SK-N-SH (cell line): Measurements from ENCODE around the gene PARN. TPM values are rescaled to one million over a fixed set of nuclear protein-coding genes. Genes with fewer than 3 reads are reported as not detected.

Experiments used
- CTCF ChIA-PET: fragments of 300-600, 350-600 bp; formaldehyde crosslinking; extraction: SDS; loops from one replicate; lab custom pipeline; 2021; lab: Yijun Ruan, JAX
- POLR2A ChIA-PET: fragments of 350-600 bp; sonication (Branson Sonifier 250); formaldehyde crosslinking; extraction: SDS; loops from one replicate; lab custom pipeline; 2020; ENCODE audit warnings: antibody characterized with exemption, inconsistent platforms; lab: Yijun Ruan, JAX
- DNase-seq: peaks from one replicate; pipeline ENCODE4 v3.0.0; 2012
- H2AFZ ChIP-seq: fragments of 200-600 bp; sonication (generic); 2 replicates; pipeline ENCODE4 v1.8.1; 2016; ENCODE audit warnings: antibody characterized with exemption, mild to moderate bottlenecking, low read depth
- H3F3A ChIP-seq: fragments of 200-600 bp; sonication (generic); replicated peaks from 2 replicates; pipeline ENCODE3; 2016; ENCODE audit warnings: antibody characterized with exemption, mild to moderate bottlenecking; ENCODE audit not compliant: insufficient read depth
- H3K27ac ChIP-seq, 2 experiments: fragments of 200-500 bp in 1 of 2; fragments of 200-600 bp in 1 of 2; sonication (Bioruptor generic) in 1 of 2; sonication (generic), shearing (Covaris generic) in 1 of 2; 2 replicates each; pipeline versions ENCODE4 v1.5.1 to v1.6.1; 2014 to 2016; ENCODE audit warnings: low read depth in 2 of 2, inconsistent platforms in 1 of 2, low read length in 1 of 2, mild to moderate bottlenecking in 1 of 2, mixed read lengths in 1 of 2
- H3K27me3 ChIP-seq: fragments of 200-600 bp; sonication (generic), shearing (Covaris generic); 2 replicates; pipeline ENCODE4 v1.6.1; 2016; ENCODE audit warnings: mixed run types; ENCODE audit not compliant: insufficient read depth
- H3K36me3 ChIP-seq, 2 experiments: fragments of 200-500 bp in 1 of 2; fragments of 200-600 bp in 1 of 2; sonication (Bioruptor generic) in 1 of 2; sonication (generic) in 1 of 2; replicated peaks in 1 of 2; 2 replicates each; pipeline versions ENCODE3 to v1.5.1; 2014 to 2016; ENCODE audit warnings: low read length in 1 of 2, mild to moderate bottlenecking in 1 of 2; ENCODE audit not compliant: insufficient read depth in 2 of 2, control insufficient read depth in 1 of 2
- H3K4me1 ChIP-seq, 2 experiments: fragments of 200-500 bp in 1 of 2; fragments of 200-600 bp in 1 of 2; sonication (Bioruptor generic) in 1 of 2; sonication (generic), shearing (Covaris generic) in 1 of 2; 2 replicates each; pipeline versions ENCODE4 v1.5.1 to v1.6.1; 2014 to 2016; ENCODE audit warnings: low read depth in 1 of 2, low read length in 1 of 2, mixed run types in 1 of 2; ENCODE audit not compliant: insufficient read depth in 2 of 2, control insufficient read depth in 1 of 2
- H3K4me2 ChIP-seq: fragments of 200-600 bp; sonication (generic), shearing (Covaris generic); 2 replicates; pipeline ENCODE4 v1.6.1; 2017; ENCODE audit warnings: mixed run types
- H3K4me3 ChIP-seq, 2 experiments: fragments of 200-500 bp in 1 of 2; fragments of 200-600 bp in 1 of 2; sonication (Bioruptor generic) in 1 of 2; sonication (generic), shearing (Covaris generic) in 1 of 2; 2 replicates each; pipeline versions ENCODE4 v1.5.1 to v1.8.1; 2014 to 2016; ENCODE audit warnings: low read depth in 2 of 2, inconsistent platforms in 1 of 2, low read length in 1 of 2, mild to moderate bottlenecking in 1 of 2, mixed read lengths in 1 of 2, moderate library complexity in 1 of 2
- H3K79me2 ChIP-seq: fragments of 200-600 bp; sonication (generic); 2 replicates; pipeline ENCODE4 v1.8.1; 2017; ENCODE audit warnings: mild to moderate bottlenecking; ENCODE audit not compliant: insufficient read depth
- H3K9ac ChIP-seq: fragments of 200-600 bp; sonication (generic); 2 replicates; pipeline ENCODE4 v1.6.1; 2017; ENCODE audit warnings: mixed run types
- H3K9me2 ChIP-seq: fragments of 200-600 bp; sonication (generic); 2 replicates; pipeline ENCODE4 v1.6.1; 2017; ENCODE audit warnings: mixed run types
- H3K9me3 ChIP-seq: fragments of 200-600 bp; sonication (generic); 2 replicates; pipeline ENCODE4 v1.6.1; 2017; ENCODE audit warnings: mixed run types, mild to moderate bottlenecking, moderate library complexity
- H4K20me1 ChIP-seq: fragments of 200-600 bp; sonication (generic); 2 replicates; pipeline ENCODE4 v1.6.1; 2017; ENCODE audit warnings: mild to moderate bottlenecking, mixed run types; ENCODE audit not compliant: insufficient read depth
- CTCF ChIP-seq: fragments of 200-600 bp; sonication (generic); IDR thresholded peaks from 2 replicates; pipeline ENCODE4 v1.6.1; 2017; ENCODE audit warnings: antibody characterized with exemption, mild to moderate bottlenecking, moderate library complexity
- EP300 ChIP-seq, 2 experiments: IDR thresholded peaks; 2 replicates each; pipeline versions ENCODE4 v1.4.0 to v1.6.1; 2012; ENCODE audit warnings: borderline replicate concordance in 1 of 2, low read depth in 1 of 2, low read length in 1 of 2
- FOSL2 ChIP-seq: IDR thresholded peaks from 2 replicates; pipeline ENCODE4 v1.4.0; 2012; ENCODE audit warnings: low read depth, mild to moderate bottlenecking, moderate library complexity, borderline replicate concordance
- GABPA ChIP-seq: IDR thresholded peaks from 2 replicates; pipeline ENCODE4 v1.4.0; 2012; ENCODE audit warnings: low read depth, mild to moderate bottlenecking
- IRF3 ChIP-seq: fragments of 150-350 bp; IDR thresholded peaks from 2 replicates; pipeline ENCODE4 v1.6.1; 2016; ENCODE audit warnings: mild to moderate bottlenecking, low read depth, low read length
- JUND ChIP-seq: IDR thresholded peaks from 2 replicates; pipeline ENCODE4 v1.4.0; 2012
- RAD21 ChIP-seq: IDR thresholded peaks from 2 replicates; pipeline ENCODE4 v1.6.1; 2012; ENCODE audit warnings: mild to moderate bottlenecking, low read length
- TAF1 ChIP-seq: IDR thresholded peaks from 2 replicates; pipeline ENCODE4 v1.6.1; 2012; ENCODE audit warnings: low read depth, mild to moderate bottlenecking, low read length, moderate library complexity, borderline replicate concordance
- TCF12 ChIP-seq: IDR thresholded peaks from 2 replicates; pipeline ENCODE4 v1.4.0; 2012
- YY1 ChIP-seq: IDR thresholded peaks from 2 replicates; pipeline ENCODE4 v1.4.0; 2012; ENCODE audit warnings: low read depth, mild to moderate bottlenecking
- ZBTB33 ChIP-seq: IDR thresholded peaks from 2 replicates; pipeline ENCODE4 v1.4.0; 2012; ENCODE audit warnings: low read depth, borderline replicate concordance
- WGBS: methylation state at CpG from one replicate; pipeline ENCODE4 v1.1.6; 2017; ENCODE audit warnings: low lambda C conversion rate; 5-methylcytosine and 5-hydroxymethylcytosine counted together
- polyA plus RNA-seq, 3 experiments: library from polyadenylated mRNA; depleted of rRNA; stranded (reverse); fragments of >200 nt; gene quantifications; 2 replicates each; pipeline ENCODE4 v1.2.3, GENCODE V29; 2012

PARN gene
- polyA plus RNA-seq, 1 of the 3 experiments (the other 2 are of a cell fraction), result 20.5 TPM

- no peak for DNase-seq
- CTCF ChIA-PET, result no interaction called here
These were observed 193.6 kb downstream of the PARN start for GRCh38 chr16:14436401-14436955.

More at GRCh38 chr16:14436401-14436955, 193.6 kb downstream of the PARN start:
- WGBS, result 94% methylated on average over 13 of the region's 13 CpGs
- H3K4me2 ChIP-seq, result no peak overlapping the region
- no peak overlapping the region for H3K27ac ChIP-seq
- no peaks in the 10 kb centered on the region for H3K27me3 ChIP-seq
- no peaks in the 10 kb centered on the region for H3K9me3 ChIP-seq
- peaks cover 0 to 22% of the 10 kb centered on the region in 2 experiments; a peak in 1 of 4 replicates for H3K4me1 ChIP-seq
- no peaks in the 10 kb centered on the region for H4K20me1 ChIP-seq
- H3K79me2 ChIP-seq, result no peaks in the 10 kb centered on the region
- H2AFZ ChIP-seq, result no peak overlapping the region
- POLR2A ChIA-PET, result no interaction called here
- H3K4me3 ChIP-seq, result no peak overlapping the region
- H3F3A ChIP-seq, result no peaks in the 10 kb centered on the region
- no peak overlapping the region for H3K9ac ChIP-seq
- no peak for TF ChIP-seq IRF3
- no peak for TF ChIP-seq TAF1
- TF ChIP-seq EP300 (IDR thresholded peaks at IDR 0.05; ENCODE audit: borderline replicate concordance in 1 of 2, low read depth in 1 of 2, low read length in 1 of 2), result no peak
- no peak for TF ChIP-seq GABPA
- no peak for TF ChIP-seq YY1
- no peak for TF ChIP-seq FOSL2
- no peak for TF ChIP-seq CTCF
- no peak for TF ChIP-seq JUND
- TF ChIP-seq TCF12, result no peak
- no peak for TF ChIP-seq ZBTB33
- no peak for TF ChIP-seq RAD21
- no peaks in the 10 kb centered on the region for H3K9me2 ChIP-seq
- H3K36me3 ChIP-seq, result peaks cover 4 to 5% of the 10 kb centered on the region in 2 experiments
